HepG2 (cell line): ENCODE results near the gene SHISA7. TPM values are rescaled to one million over a fixed set of nuclear protein-coding genes. Genes with fewer than 3 reads are reported as not detected.

ENCODE experiments used
- ATAC-seq: fragments of 200-7000 bp; cut with Tn5 transposase; 3 replicates; pipeline ENCODE4 v1.9.1; 2020; ENCODE audit warnings: mild to moderate bottlenecking, moderate library complexity
- BruUV-seq: library from RNA; stranded (reverse); fragments of 400-500 nt; replicated peaks from 2 replicates; lab custom pipeline; 2021; lab: Mats Ljungman, UMichigan
- CTCF ChIA-PET: fragments of 300-600 bp; formaldehyde crosslinking; extraction: SDS; loops from one replicate; lab custom pipeline; 2021; ENCODE audit warnings: low total read pairs, inconsistent platforms, low intra/inter-chr PET ratio; lab: Yijun Ruan, JAX
- POLR2A ChIA-PET: fragments of 350-600 bp; sonication (Branson Sonifier 250); formaldehyde crosslinking; loops from one replicate; lab custom pipeline; 2020; ENCODE audit warnings: antibody characterized with exemption, inconsistent platforms; lab: Yijun Ruan, JAX
- DNase-seq: peaks from one replicate; pipeline ENCODE4 v3.0.0-alpha.2; 2015; ENCODE audit warnings: low spot score
- FAIRE-seq: peaks from 3 replicates; lab custom pipeline; 2011; peaks lifted over from hg19 to GRCh38; lab: Jason Lieb, UNC
- H2AFZ ChIP-seq: one replicate; pipeline ENCODE4 v1.6.1; 2011; ENCODE audit warnings: low read length, inconsistent platforms
- H3K27ac ChIP-seq: fragments of 300-600 bp; 3 replicates; pipeline ENCODE4 v1.8.0; 2011; ENCODE audit warnings: mixed run types, mild to moderate bottlenecking, mixed read lengths, low read length, inconsistent platforms; ENCODE audit not compliant: insufficient read depth; ENCODE audit errors: extremely low read length
- H3K27me3 ChIP-seq, 2 experiments: fragments of 200-600 bp in 1 of 2; 2 replicates in 1 of 2; 3 replicates in 1 of 2; pipeline versions ENCODE4 v1.6.0 to v1.8.0; 2011; ENCODE audit warnings: low read length in 2 of 2, mild to moderate bottlenecking in 2 of 2, moderate library complexity in 2 of 2, inconsistent platforms in 1 of 2; ENCODE audit not compliant: insufficient read depth in 2 of 2, control insufficient read depth in 1 of 2
- H3K36me3 ChIP-seq, 2 experiments: fragments of 200-600 bp in 1 of 2; replicated peaks in 1 of 2; 2 replicates in 1 of 2; 3 replicates in 1 of 2; pipeline versions ENCODE4 v1.5.1 to v1.8.0; 2011; ENCODE audit warnings: low read length in 2 of 2, inconsistent platforms in 1 of 2; ENCODE audit not compliant: insufficient read depth in 2 of 2, control insufficient read depth in 1 of 2
- H3K4me1 ChIP-seq: 2 replicates; pipeline ENCODE4 v1.5.1; 2012; ENCODE audit warnings: low read length, inconsistent platforms; ENCODE audit not compliant: insufficient read depth
- H3K4me2 ChIP-seq: 2 replicates; pipeline ENCODE4 v1.6.0; 2011; ENCODE audit warnings: low read depth, low read length, inconsistent platforms
- H3K4me3 ChIP-seq, 3 experiments: fragments of 200-600 bp in 1 of 3; sonication (generic), shearing (Covaris generic) in 1 of 3; replicated peaks in 1 of 3; 2 replicates each; pipeline ENCODE4 v1.5.1; 2011 to 2016; ENCODE audit warnings: low read length in 3 of 3, inconsistent platforms in 2 of 3, low read depth in 2 of 3, mild to moderate bottlenecking in 2 of 3, control low read depth in 1 of 3, mixed read lengths in 1 of 3; ENCODE audit not compliant: insufficient read depth in 1 of 3
- H3K79me2 ChIP-seq: one replicate; pipeline ENCODE4 v1.6.1; 2011; ENCODE audit warnings: low read length, inconsistent platforms; ENCODE audit not compliant: insufficient read depth
- H3K9ac ChIP-seq: 2 replicates; pipeline ENCODE4 v1.6.0; 2011; ENCODE audit warnings: mild to moderate bottlenecking, low read depth, low read length, inconsistent platforms; ENCODE audit not compliant: insufficient read depth
- H3K9me3 ChIP-seq: 2 replicates; pipeline ENCODE4 v1.5.1; 2012; ENCODE audit warnings: mild to moderate bottlenecking, low read length
- H4K20me1 ChIP-seq: 2 replicates; pipeline ENCODE4 v1.6.0; 2011; ENCODE audit warnings: inconsistent platforms, mild to moderate bottlenecking, low read length, moderate library complexity; ENCODE audit not compliant: insufficient read depth
- CEBPB ChIP-seq: IDR thresholded peaks from 2 replicates; pipeline ENCODE4 v1.6.1; 2011; ENCODE audit warnings: low read depth, low read length, improper control_type of control experiment, borderline replicate concordance
- GATAD2A ChIP-seq: IDR thresholded peaks from 2 replicates; pipeline ENCODE4 v1.6.1; 2016
- POLR2AphosphoS2 ChIP-seq: IDR thresholded peaks from 2 replicates; pipeline ENCODE4 v1.6.1; 2011; ENCODE audit warnings: low read depth, low read length, improper control_type of control experiment
- RFX3 ChIP-seq: IDR thresholded peaks from 2 replicates; pipeline ENCODE4 v1.6.1; 2016; ENCODE audit warnings: missing biosample characterization, missing genetic modification reagents
- RORA ChIP-seq: sonication (generic); formaldehyde crosslinking; IDR thresholded peaks from 2 replicates; pipeline ENCODE4 v1.5.0; 2020; ENCODE audit warnings: mild to moderate bottlenecking, missing genetic modification reagents, moderate library complexity
- SOX6 ChIP-seq, 2 experiments: fragments of 450-650 bp in 1 of 2; sonication (generic) in 1 of 2; formaldehyde crosslinking in 1 of 2; IDR thresholded peaks; 2 replicates each; pipeline versions ENCODE4 v1.4.0 to v1.6.1; 2017 to 2020; ENCODE audit warnings: antibody characterized with exemption in 1 of 2, mild to moderate bottlenecking in 1 of 2, missing genetic modification reagents in 1 of 2
- ZNF720 ChIP-seq: sonication (generic); formaldehyde crosslinking; IDR thresholded peaks from 2 replicates; pipeline ENCODE4 v1.4.0; 2020; ENCODE audit warnings: missing genetic modification reagents
- ZNF766 ChIP-seq: sonication (generic); formaldehyde crosslinking; IDR thresholded peaks from 2 replicates; pipeline ENCODE4 v1.5.0; 2020; ENCODE audit warnings: missing genetic modification reagents, borderline replicate concordance
- ZNF83 ChIP-seq: sonication (generic); formaldehyde crosslinking; IDR thresholded peaks from 2 replicates; pipeline ENCODE4 v1.4.0; 2020; ENCODE audit warnings: missing genetic modification reagents, mild to moderate bottlenecking, borderline replicate concordance
- WGBS: methylation state at CpG from one replicate; pipeline ENCODE4 v1.1.6; 2017; ENCODE audit warnings: low lambda C conversion rate; 5-methylcytosine and 5-hydroxymethylcytosine counted together
- in situ Hi-C: cut with HindIII; loops from 2 replicates; pipeline ENCODE4 v1.10.0; 2017; ENCODE audit warnings: low pct_unique_long_range_greater_than_20kb; ENCODE audit not compliant: extremely low pct_ligation_motif_present
- intact Hi-C: fragments of 100-400 bp; cut with micrococcal nuclease; formaldehyde crosslinking; loops from one replicate; pipeline ENCODE4 v1.10.0; 2022; ENCODE audit not compliant: unreplicated experiment
- polyA plus RNA-seq, 8 experiments: library from polyadenylated mRNA; depleted of rRNA in 3 of 8; stranded (reverse) in 7 of 8; unstranded in 1 of 8; fragments of >200 nt; fragmentation: Illumina TruSeq in 4 of 8; extraction: Trizol in 4 of 8; gene quantifications; 2 replicates each; pipeline versions ENCODE4 v1.2.1 to v1.2.3, GENCODE V29; 2011 to 2016; ENCODE audit warnings: low read depth in 4 of 8, missing spikeins in 1 of 8, mixed read lengths in 1 of 8; ENCODE audit not compliant: insufficient read depth in 1 of 8
- total RNA-seq, 5 experiments: library from RNA; depleted of rRNA; stranded (reverse); fragments of >200 nt; fragmentation: Illumina TruSeq; extraction: Trizol; gene quantifications; 2 replicates each; pipeline ENCODE4 v1.2.3, GENCODE V29; 2016; ENCODE audit warnings: low read depth in 1 of 5
- TF ChIP-seq, protein P1 (sequence below): sonication (generic); formaldehyde crosslinking; IDR thresholded peaks from 2 replicates; pipeline ENCODE4 v1.8.0; 2022; ENCODE audit warnings: missing genetic modification reagents, mild to moderate bottlenecking, moderate library complexity, borderline replicate concordance
- TF ChIP-seq, protein P2 (sequence below): sonication (generic); formaldehyde crosslinking; IDR thresholded peaks from 2 replicates; pipeline ENCODE4 v1.9.0; 2021; ENCODE audit warnings: missing genetic modification reagents, borderline replicate concordance

Gene SHISA7
- total and polyA plus RNA-seq, 2 of the 13 experiments (the other 11 are each of a cell fraction or from before 2014, with no cell fraction given) = not detected

GRCh38 chr19:55446060-55446459 lies 3.0 kb upstream of the SHISA7 start:
- no peak overlapping the region for H3K9ac ChIP-seq
- POLR2A ChIA-PET = no interaction called here
- no peaks in the 10 kb centered on the region for H3K79me2 ChIP-seq
- no peak overlapping the region for H3K4me2 ChIP-seq
- in situ Hi-C loops = no loop called here
- no peak for TF ChIP-seq ZNF766 (CRISPR knock-in tag)
- TF ChIP-seq, protein P1, sequence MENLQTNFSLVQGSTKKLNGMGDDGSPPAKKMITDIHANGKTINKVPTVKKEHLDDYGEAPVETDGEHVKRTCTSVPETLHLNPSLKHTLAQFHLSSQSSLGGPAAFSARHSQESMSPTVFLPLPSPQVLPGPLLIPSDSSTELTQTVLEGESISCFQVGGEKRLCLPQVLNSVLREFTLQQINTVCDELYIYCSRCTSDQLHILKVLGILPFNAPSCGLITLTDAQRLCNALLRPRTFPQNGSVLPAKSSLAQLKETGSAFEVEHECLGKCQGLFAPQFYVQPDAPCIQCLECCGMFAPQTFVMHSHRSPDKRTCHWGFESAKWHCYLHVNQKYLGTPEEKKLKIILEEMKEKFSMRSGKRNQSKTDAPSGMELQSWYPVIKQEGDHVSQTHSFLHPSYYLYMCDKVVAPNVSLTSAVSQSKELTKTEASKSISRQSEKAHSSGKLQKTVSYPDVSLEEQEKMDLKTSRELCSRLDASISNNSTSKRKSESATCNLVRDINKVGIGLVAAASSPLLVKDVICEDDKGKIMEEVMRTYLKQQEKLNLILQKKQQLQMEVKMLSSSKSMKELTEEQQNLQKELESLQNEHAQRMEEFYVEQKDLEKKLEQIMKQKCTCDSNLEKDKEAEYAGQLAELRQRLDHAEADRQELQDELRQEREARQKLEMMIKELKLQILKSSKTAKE (CRISPR knock-in tag) = no peak
- no peak for TF ChIP-seq POLR2AphosphoS2
- 0 out of 2 replicates have a peak, but pooled peaks have one; percentile 13 for TF ChIP-seq GATAD2A (CRISPR knock-in tag)
- TF ChIP-seq RFX3 (CRISPR knock-in tag) = no peak
- no peak for TF ChIP-seq ZNF83 (CRISPR knock-in tag)
- TF ChIP-seq RORA (CRISPR knock-in tag) = no peak
- TF ChIP-seq SOX6 (IDR thresholded peaks at IDR 0.05) = no peak
- 0 out of 2 replicates have a peak, but pooled peaks have one; percentile 9 for TF ChIP-seq SOX6 (CRISPR knock-in tag; IDR thresholded peaks at IDR 0.05)
- no peak for TF ChIP-seq ZNF720 (CRISPR knock-in tag)
- TF ChIP-seq, protein P2, sequence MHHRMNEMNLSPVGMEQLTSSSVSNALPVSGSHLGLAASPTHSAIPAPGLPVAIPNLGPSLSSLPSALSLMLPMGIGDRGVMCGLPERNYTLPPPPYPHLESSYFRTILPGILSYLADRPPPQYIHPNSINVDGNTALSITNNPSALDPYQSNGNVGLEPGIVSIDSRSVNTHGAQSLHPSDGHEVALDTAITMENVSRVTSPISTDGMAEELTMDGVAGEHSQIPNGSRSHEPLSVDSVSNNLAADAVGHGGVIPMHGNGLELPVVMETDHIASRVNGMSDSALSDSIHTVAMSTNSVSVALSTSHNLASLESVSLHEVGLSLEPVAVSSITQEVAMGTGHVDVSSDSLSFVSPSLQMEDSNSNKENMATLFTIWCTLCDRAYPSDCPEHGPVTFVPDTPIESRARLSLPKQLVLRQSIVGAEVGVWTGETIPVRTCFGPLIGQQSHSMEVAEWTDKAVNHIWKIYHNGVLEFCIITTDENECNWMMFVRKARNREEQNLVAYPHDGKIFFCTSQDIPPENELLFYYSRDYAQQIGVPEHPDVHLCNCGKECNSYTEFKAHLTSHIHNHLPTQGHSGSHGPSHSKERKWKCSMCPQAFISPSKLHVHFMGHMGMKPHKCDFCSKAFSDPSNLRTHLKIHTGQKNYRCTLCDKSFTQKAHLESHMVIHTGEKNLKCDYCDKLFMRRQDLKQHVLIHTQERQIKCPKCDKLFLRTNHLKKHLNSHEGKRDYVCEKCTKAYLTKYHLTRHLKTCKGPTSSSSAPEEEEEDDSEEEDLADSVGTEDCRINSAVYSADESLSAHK (CRISPR knock-in tag) = no peak
- peak; percentile 53; the same call in 1 of the 2 replicates for TF ChIP-seq CEBPB
- TF ChIP-seq, all 625 proteins: peak for 3
- FAIRE-seq (no peak), DNase-seq (peak; percentile 49), ATAC-seq (no peak)
- Histone ChIP-seq H3K27me3 (peaks cover 6 to 54% of the 10 kb centered on the region in 2 experiments; a peak in 4 of 5 replicates), H3K9me3 (no peaks in the 10 kb centered on the region), H4K20me1 (no peaks in the 10 kb centered on the region), H2AFZ (no peak overlapping the region), H3K27ac (no peak overlapping the region), H3K36me3 (no peaks in the 10 kb centered on the region), H3K4me1 (no peaks in the 10 kb centered on the region), H3K4me3 (no peak overlapping the region)
- intact Hi-C loops = no loop called here
- BruUV-seq = no TSS peak
- CTCF ChIA-PET = no interaction called here
- 2% methylated on average over 8 of the region's 8 CpGs for WGBS
